Activated CD8-positive, alpha-beta memory T cell treated with anti-CD3 and anti-CD28 coated beads, Interleukin-2, amount 10 ng/mL, durations not matched to agents 7 days and 5 days (primary cell): ENCODE results near the gene KIRREL2. TPM values are rescaled to one million over a fixed set of nuclear protein-coding genes. Genes with fewer than 3 reads are reported as not detected.
A peak's percentile ranks its signal among the peaks of the same experiment; 100 is the strongest.

Experiments used
- ATAC-seq: fragments of 150-1000 bp; cut with Tn5 transposase; one replicate; pipeline ENCODE4 v1.10.0; 2021; ENCODE audit warnings: moderate library complexity
- CTCF ChIA-PET: fragments of 350-600 bp; sonication (Branson Sonifier 250); formaldehyde crosslinking; loops from one replicate; lab custom pipeline; 2021; ENCODE audit warnings: antibody characterized with exemption; lab: Charles Lee
- DNase-seq: peaks from one replicate; pipeline ENCODE4 v3.0.0-alpha.2; 2020
- H3K27ac Mint-ChIP-seq: one replicate; pipeline ENCODE4 v1.8.0; 2021; ENCODE audit warnings: mild to moderate bottlenecking, mixed read lengths
- H3K27me3 Mint-ChIP-seq: one replicate; pipeline ENCODE4 v1.8.0; 2021; ENCODE audit warnings: mixed read lengths
- H3K36me3 Mint-ChIP-seq: one replicate; pipeline ENCODE4 v1.8.0; 2021; ENCODE audit warnings: mild to moderate bottlenecking, mixed read lengths
- H3K4me1 Mint-ChIP-seq: one replicate; pipeline ENCODE4 v1.8.0; 2021; ENCODE audit warnings: mixed read lengths
- H3K4me3 Mint-ChIP-seq: one replicate; pipeline ENCODE4 v1.8.0; 2021; ENCODE audit warnings: mild to moderate bottlenecking, moderate library complexity, mixed read lengths
- H3K9me3 Mint-ChIP-seq: one replicate; pipeline ENCODE4 v1.8.0; 2022; ENCODE audit warnings: low read depth, mixed read lengths
- total RNA-seq, 2 experiments: library from RNA; stranded (reverse); gene quantifications; one replicate each; pipeline ENCODE4 v1.2.3, GENCODE V29; 2021

Gene KIRREL2
- total RNA-seq, 2 experiments from 2014 or later, result 1.1 to 1.4 TPM

DNA sequence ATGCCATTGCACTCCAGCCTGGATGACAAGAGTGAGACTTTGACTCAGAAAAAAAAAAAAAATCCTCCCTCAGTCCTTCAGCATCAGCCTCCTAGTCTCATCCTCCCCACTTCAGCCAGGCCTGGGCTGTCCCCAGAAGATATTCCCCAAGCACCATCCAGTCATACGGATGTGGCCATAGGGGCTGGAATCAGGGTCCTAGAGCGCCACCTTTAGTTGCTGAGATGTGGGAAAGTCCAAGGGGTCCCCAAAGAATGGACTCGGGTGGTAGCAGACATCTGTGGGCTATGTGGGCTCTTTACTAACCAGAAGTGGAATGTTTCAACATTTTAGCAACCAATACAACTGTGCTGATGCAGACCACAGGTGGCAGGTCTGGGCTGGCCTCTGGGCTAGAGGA lies 54.5 kb downstream of the KIRREL2 start:
- CTCF ChIA-PET, result interaction anchor here (1.7 to 2.0 kb wide), 3 partner anchors 7 to 20 kb away, joined by 6 to 12 read pairs (median 6); no protein-coding TSS in a partner anchor
- no peaks in the 10 kb centered on the region for H3K9me3 Mint-ChIP-seq
- H3K36me3 Mint-ChIP-seq, result no peaks in the 10 kb centered on the region
- H3K4me3 Mint-ChIP-seq, result no peak overlapping the region
- DNase-seq (no peak), ATAC-seq (no peak)
- H3K27ac Mint-ChIP-seq, result no peak overlapping the region
- H3K4me1 Mint-ChIP-seq, result peaks cover 23% of the 10 kb centered on the region
- no peaks in the 10 kb centered on the region for H3K27me3 Mint-ChIP-seq

DNA sequence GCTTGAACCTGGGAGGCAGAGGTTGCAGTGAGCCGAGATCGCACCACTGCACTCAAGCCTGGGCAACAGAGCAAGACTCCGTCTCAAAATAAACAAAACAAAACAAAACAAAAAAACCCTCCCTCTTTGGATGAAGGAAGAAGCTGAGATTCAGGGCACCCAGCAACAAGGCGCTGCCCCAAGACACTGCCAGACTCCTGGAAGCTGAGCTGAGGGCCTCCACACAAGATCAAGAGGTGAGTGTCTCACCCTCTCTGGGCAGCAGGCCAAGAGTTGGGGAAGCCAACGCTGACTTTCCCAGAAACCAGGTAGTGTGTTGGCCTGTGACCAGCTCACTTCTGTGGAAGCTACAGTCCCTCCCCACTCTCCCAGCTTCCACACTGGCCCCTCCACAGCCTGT lies 55.1 kb downstream of the KIRREL2 start:
- DNase-seq (no peak), ATAC-seq (peak; percentile 16)
- H3K36me3 Mint-ChIP-seq, result no peaks in the 10 kb centered on the region
- H3K4me3 Mint-ChIP-seq, result no peak overlapping the region
- CTCF ChIA-PET, result interaction anchor here (0.6 to 2.0 kb wide), 4 partner anchors 8 to 259 kb away, joined by 3 to 12 read pairs (median 6); no protein-coding TSS in a partner anchor
- H3K27me3 Mint-ChIP-seq, result no peaks in the 10 kb centered on the region
- H3K9me3 Mint-ChIP-seq, result no peaks in the 10 kb centered on the region
- H3K4me1 Mint-ChIP-seq, result peaks cover 23% of the 10 kb centered on the region
- H3K27ac Mint-ChIP-seq, result no peak overlapping the region

DNA sequence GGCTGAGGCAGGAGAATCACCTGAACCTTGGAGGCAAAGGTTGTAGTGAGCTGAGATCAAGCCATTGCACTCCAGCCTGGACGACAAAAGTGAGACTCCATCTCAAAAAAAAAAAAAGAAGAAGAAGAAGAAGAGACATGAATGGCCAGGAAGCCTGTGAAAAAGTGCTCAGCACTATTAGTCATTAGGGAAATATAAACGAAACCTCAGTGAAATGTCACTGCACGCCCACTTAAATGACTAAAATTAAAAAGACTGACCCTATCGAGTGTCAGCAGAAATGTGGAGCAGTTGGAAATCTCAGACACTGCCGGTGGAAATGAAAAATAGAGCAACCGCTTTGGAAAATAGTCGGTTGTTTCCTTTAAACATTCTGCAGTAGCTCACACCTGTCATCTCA lies 56.9 kb downstream of the KIRREL2 start:
- no peak overlapping the region for H3K27ac Mint-ChIP-seq
- CTCF ChIA-PET, result interaction anchor here (1.0 to 1.4 kb wide), 2 partner anchors 12 to 13 kb away, joined by 3 to 4 read pairs; partner anchors contain the start of gene NFKBID
- peaks cover 18% of the 10 kb centered on the region for H3K4me1 Mint-ChIP-seq
- H3K27me3 Mint-ChIP-seq, result no peaks in the 10 kb centered on the region
- no peaks in the 10 kb centered on the region for H3K36me3 Mint-ChIP-seq
- H3K9me3 Mint-ChIP-seq, result no peaks in the 10 kb centered on the region
- DNase-seq, result no peak
- ATAC-seq, result no peak
- H3K4me3 Mint-ChIP-seq, result no peak overlapping the region

DNA sequence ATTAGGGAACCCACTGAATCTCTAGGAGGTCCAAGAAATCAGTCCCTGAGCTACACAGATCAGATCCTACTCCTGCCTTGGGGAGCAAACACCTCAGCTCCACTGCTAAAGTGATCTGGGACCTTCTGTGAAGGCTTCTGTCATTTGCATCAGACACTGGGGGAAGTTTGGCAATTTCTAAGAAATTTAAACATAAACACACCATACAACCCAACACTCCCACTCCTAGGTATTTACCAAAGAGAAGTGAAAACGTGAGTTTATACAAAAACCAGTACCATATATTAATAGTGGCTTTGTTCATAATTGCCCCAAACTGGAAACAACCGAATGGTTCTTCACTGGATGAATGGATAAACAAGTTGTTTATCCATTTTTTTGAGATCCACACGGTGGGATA lies 58.7 kb downstream of the KIRREL2 start:
- peaks cover 15% of the 10 kb centered on the region for H3K4me1 Mint-ChIP-seq
- no peak for DNase-seq
- no peak overlapping the region for H3K27ac Mint-ChIP-seq
- no peak overlapping the region for H3K4me3 Mint-ChIP-seq
- no peak for ATAC-seq
- CTCF ChIA-PET, result interaction anchor here (1.4 kb wide), 1 partner anchor 12 kb away, joined by 4 read pairs; no protein-coding TSS in a partner anchor
- H3K36me3 Mint-ChIP-seq, result no peaks in the 10 kb centered on the region
- no peaks in the 10 kb centered on the region for H3K9me3 Mint-ChIP-seq
- H3K27me3 Mint-ChIP-seq, result no peaks in the 10 kb centered on the region

Other genes starting within 250 kb of the KIRREL2 start
- gene HAUS5, start 244.2 kb upstream of the KIRREL2 start, total RNA-seq, result 10 to 100 TPM; 49.0 to 59.2 TPM
- gene RBM42, start 227.9 kb upstream of the KIRREL2 start, total RNA-seq, result 100 to 1,000 TPM; 110 to 117 TPM
- 1 to 10 TPM; 1.2 to 1.9 TPM for gene ETV2, start 215.2 kb upstream of the KIRREL2 start, total RNA-seq
- 100 to 1,000 TPM; 394 to 417 TPM for gene COX6B1, start 208.6 kb upstream of the KIRREL2 start, total RNA-seq
- under 1 TPM in 1 of 2 experiments, not detected in 1; 0.30 TPM for gene UPK1A, start 190.4 kb upstream of the KIRREL2 start, total RNA-seq
- gene ZBTB32, start 152.4 kb upstream of the KIRREL2 start, total RNA-seq, result 100 to 1,000 TPM; 133 to 185 TPM
- 10 to 100 TPM; 70.2 to 79.8 TPM for gene KMT2B, start 138.9 kb upstream of the KIRREL2 start, total RNA-seq
- gene IGFLR1, start 114.5 kb upstream of the KIRREL2 start, total RNA-seq, result 100 to 1,000 TPM in 1 of 2 experiments, 10 to 100 TPM in 1; 51.7 to 117 TPM
- 10 to 100 TPM; 25.1 to 35.6 TPM for gene U2AF1L4, start 111.5 kb upstream of the KIRREL2 start, total RNA-seq
- gene PSENEN, start 111.3 kb upstream of the KIRREL2 start, total RNA-seq, result 10 to 100 TPM; 39.1 to 49.0 TPM
- gene LIN37, start 108.3 kb upstream of the KIRREL2 start, total RNA-seq, result 1 to 10 TPM; 8.9 to 9.2 TPM
- gene HSPB6, start 99.9 kb upstream of the KIRREL2 start, total RNA-seq, result not detected
- 10 to 100 TPM; 46.5 to 57.8 TPM for gene PROSER3, start 98.7 kb upstream of the KIRREL2 start, total RNA-seq
- 100 to 1,000 TPM in 1 of 2 experiments, 10 to 100 TPM in 1; 40.0 to 101 TPM for gene ARHGAP33, start 81.3 kb upstream of the KIRREL2 start, total RNA-seq
- gene PRODH2, start 44.1 kb upstream of the KIRREL2 start, total RNA-seq, result not detected
- not detected for gene NPHS1, start 4.4 kb upstream of the KIRREL2 start, total RNA-seq
- gene APLP1, start 11.7 kb downstream of the KIRREL2 start, total RNA-seq, result 1 to 10 TPM; 1.5 to 2.0 TPM
- 10 to 100 TPM; 52.7 to 52.9 TPM for gene NFKBID, start 43.6 kb downstream of the KIRREL2 start, total RNA-seq
- gene HCST, start 45.6 kb downstream of the KIRREL2 start, total RNA-seq, result 100 to 1,000 TPM; 184 to 195 TPM
- gene TYROBP, start 51.4 kb downstream of the KIRREL2 start, total RNA-seq, result under 1 TPM in 1 of 2 experiments, not detected in 1; 0.96 TPM
- gene LRFN3, start 79.5 kb downstream of the KIRREL2 start, total RNA-seq, result 10 to 100 TPM; 11.9 TPM
- 10 to 100 TPM; 19.8 to 20.2 TPM for gene SDHAF1, start 138.3 kb downstream of the KIRREL2 start, total RNA-seq
- 1 to 10 TPM; 1.4 to 3.2 TPM for gene SYNE4, start 151.9 kb downstream of the KIRREL2 start, total RNA-seq
- 10 to 100 TPM; 41.0 to 44.7 TPM for gene ALKBH6, start 157.3 kb downstream of the KIRREL2 start, total RNA-seq
- 1 to 10 TPM in 1 of 2 experiments, under 1 TPM in 1; 0.98 to 1.1 TPM for gene CLIP3, start 176.0 kb downstream of the KIRREL2 start, total RNA-seq
- 1 to 10 TPM; 2.4 to 4.2 TPM for gene THAP8, start 197.4 kb downstream of the KIRREL2 start, total RNA-seq
- gene WDR62, start 198.0 kb downstream of the KIRREL2 start, total RNA-seq, result 10 to 100 TPM; 34.5 to 46.0 TPM